ENCODE measurements around the gene TANGO2. TPM values are rescaled to one million over a fixed set of nuclear protein-coding genes. Genes with fewer than 3 reads are reported as not detected.

The TANGO2 gene
- total RNA-seq, 1 donor from 2014 or later = 39.1 TPM

- intact Hi-C loops (cut with micrococcal nuclease) = no loop called here
Measured at GRCh38 chr22:20011123-20011992, 9.6 kb upstream of the TANGO2 start.

DNA sequence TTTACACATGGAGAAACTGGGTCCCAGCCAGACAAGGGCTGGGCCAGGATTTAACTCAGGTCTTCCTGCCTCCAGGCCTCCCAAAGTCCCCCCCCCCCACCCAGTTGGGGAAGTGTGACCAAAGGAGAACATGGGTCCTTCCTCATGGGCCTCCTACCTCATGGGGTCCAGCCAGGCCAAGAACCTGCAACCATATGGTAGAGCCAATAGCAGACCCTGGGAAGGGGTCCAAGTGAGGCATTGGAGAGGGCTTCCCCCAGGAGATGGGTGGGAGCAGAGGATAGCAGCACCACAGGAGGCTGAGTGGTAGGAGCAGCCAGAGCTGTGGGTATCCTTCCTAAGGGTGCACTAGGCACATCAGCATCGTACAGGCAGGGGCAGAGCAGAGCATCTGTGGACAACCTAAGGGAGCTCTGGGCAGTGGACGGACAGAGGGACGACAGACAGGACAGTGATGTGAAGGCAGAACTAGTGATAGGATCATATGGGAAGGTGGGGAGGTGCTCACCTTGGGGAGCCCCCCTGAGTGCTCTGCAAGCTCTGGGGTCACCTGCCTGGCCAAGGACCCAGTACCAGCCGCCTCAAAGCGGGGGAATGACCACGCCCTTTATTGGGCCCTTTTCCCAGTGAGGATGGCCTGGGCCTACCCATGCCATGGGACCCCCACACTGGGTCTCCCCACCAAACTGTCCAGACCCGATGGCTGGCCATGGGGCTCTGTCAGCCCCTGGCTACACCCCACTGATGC, 8.7 kb upstream of the TANGO2 start:
- intact Hi-C loops (cut with micrococcal nuclease) = no loop called here

- intact Hi-C loops (cut with micrococcal nuclease) = no loop called here
Measured at GRCh38 chr22:20012741-20013331, 8.1 kb upstream of the TANGO2 start.

DNA sequence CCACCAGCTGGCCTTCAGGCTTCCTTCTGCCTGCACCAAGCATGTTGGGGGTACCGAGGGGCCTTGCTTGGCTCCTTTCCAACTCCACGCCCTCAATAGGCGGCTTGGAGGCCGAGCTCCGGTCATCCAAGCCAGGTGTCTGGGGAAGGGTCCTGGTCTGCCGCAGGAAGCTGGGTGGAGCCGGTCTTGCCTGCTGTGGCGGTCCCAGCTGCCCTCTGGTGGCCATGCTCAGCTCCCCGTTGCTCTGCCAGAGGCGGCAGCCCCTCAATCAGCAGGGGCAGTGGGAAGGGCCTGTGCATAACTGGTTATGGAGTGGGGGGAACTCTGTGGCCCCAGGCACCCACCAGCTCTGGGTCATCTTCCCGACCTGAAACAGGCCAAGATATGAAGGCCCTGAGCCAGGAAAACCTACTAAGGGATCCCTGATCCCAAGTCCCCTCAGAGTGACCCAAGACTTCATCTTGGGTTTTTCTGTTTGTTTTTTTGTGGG, 7.5 kb upstream of the TANGO2 start:
- intact Hi-C loops (cut with micrococcal nuclease) = no loop called here

- intact Hi-C loops (cut with micrococcal nuclease) = no loop called here
Measured at GRCh38 chr22:20014526-20015186, 6.3 kb upstream of the TANGO2 start.

- intact Hi-C loops (cut with micrococcal nuclease) = no loop called here
Measured at GRCh38 chr22:20015187-20015625, 5.7 kb upstream of the TANGO2 start.

GRCh38 chr22:20015971-20016733, 4.8 kb upstream of the TANGO2 start:
- intact Hi-C loops (cut with micrococcal nuclease) = no loop called here

DNA sequence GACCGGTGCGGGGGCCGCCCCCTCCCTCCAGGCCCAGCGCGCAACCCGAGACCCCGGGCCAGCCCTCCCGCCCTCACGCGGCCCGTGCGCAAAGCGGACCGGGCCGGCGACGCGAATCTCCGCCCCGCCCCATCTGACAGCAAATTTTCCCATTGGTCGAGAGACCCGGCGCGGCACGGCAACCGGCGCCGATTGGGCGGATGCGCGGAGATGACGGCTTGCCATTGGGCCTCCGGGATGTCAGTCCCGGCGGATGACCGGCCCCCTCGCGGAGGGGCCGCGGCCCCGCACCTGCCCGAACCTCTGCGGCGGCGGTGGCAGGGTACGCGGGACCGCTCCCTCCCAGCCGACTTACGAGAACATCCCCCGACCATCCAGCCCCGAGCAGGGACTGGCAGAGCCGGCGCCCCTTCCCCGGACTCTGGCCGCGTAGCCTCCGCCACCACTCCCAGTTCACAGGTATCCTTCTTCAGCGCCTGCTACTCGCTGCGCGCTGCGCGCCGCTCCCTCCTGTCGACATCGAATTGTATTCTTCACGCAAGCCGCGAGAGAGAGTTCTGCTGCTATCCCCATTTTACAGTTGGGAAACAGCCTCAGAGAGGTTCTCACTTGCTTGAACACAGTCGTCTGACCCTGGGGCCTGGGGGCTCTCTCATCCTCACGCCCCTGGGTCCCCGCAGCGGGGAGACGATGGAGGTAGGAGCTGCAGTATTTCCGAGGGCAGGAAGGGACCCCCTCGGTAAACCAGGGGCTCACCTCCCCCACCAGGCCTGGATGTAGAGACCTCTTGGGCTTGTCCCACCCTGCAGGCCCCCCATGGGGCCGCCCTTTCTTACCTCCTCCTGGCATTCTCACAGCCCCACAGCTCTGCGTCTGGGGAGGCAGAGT, 3.9 kb upstream of the TANGO2 start, which contains the start of gene ARVCF:
Gene ARVCF (minus strand): TSS at position 90 of the 888 bp plus-strand sequence. CDS start 26,029 bp downstream, outside the sequence.
- intact Hi-C loops (cut with micrococcal nuclease) = no loop called here

- intact Hi-C loops (cut with micrococcal nuclease) = no loop called here
Measured at GRCh38 chr22:20017622-20017958, 3.3 kb upstream of the TANGO2 start.

- intact Hi-C loops (cut with micrococcal nuclease) = no loop called here
Measured at GRCh38 chr22:20018001-20018400, 2.9 kb upstream of the TANGO2 start.

DNA sequence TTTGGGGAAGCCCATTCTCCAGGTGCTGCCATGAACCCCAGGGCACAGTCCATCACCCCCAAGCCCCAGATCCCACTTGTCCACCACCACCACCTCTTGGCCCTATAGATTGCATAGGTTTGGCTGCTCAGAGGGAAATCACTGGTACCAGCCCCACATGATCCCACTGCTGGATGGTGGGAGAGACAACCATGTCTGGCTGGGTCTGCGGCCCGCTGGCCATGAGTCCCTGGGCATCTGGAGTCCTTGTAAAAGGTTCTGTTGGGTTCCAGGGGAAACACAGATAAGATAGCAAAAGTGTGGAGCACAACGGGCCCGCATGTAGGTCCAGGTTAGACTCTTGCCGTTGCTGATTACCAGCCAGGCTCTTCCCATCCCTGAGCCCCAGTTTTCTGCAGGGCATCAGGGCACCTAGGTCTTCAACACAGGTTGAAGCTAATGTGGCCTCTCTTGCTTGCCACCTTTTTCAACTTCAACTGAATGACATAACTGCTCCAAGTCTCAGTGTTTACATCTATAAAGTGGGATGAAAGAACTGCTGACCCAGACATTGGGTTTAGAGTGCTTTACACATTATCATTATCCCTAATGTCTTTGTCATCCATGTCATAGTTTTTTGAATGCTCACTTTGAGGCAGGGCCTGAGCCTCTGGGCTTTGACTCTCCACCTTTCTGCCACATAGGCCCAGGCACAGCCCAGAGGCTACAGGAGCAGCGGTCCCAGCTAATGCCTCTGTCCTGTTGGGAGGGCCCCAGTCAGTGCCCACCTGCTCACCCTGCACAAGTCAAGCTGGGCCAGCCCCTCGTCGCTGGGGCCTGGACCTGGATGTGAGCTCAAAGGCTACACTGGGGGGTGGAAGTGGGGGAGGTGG, 1.0 kb upstream of the TANGO2 start:
- intact Hi-C loops (cut with micrococcal nuclease) = loop anchor here (2.0 to 5.0 kb wide), 2 partner anchors 62 to 97 kb away; partner anchors contain the start of genes DGCR8, RANBP1 and TRMT2A

- intact Hi-C loops (cut with micrococcal nuclease) = loop anchor here (2.0 to 5.0 kb wide), 2 partner anchors 61 to 95 kb away; partner anchors contain the start of genes DGCR8, RANBP1 and TRMT2A
Measured at GRCh38 chr22:20021196-20022181, 579 bp downstream of the TANGO2 start.

DNA sequence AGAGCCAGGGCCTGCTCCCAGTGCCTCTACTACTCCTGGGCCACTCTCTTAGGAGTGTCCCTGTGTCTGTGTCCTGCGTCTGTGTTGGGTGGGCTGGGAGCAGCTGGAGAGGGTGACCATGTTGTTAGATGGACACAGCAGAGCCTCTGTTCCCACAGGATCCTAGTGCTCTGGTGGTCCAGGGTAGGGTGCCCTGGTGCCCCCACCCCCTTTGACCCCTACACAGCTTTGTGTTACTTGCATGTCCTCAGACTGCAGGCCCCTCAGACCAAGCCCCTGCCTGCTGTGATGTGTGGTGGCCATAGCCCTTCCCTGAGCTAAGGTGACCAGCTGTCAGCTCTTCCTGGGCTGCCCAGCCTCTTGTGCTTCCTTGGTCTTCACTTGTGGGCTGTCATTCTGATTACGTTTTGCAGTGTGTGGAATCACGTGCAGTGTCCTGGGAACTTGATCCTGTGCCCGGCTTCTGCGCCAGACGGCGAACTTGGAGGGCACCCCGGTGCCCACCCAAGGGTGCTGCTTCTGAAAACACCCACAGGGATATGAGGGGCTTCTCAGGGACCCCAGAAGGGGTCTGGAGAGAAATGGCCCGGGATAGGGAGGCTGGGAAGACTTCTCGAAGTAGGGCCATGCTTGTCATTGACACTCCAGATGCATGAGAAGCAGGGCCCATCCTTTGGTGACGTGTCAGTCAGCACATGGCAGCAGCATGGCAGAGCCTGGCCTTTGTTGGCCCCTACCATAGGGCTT, 1.5 kb downstream of the TANGO2 start:
- intact Hi-C loops (cut with micrococcal nuclease) = loop anchor here (5.0 kb wide), 1 partner anchor 60 kb away; the partner anchor contains the start of gene DGCR8

GRCh38 chr22:20022978-20023613, 2.2 kb downstream of the TANGO2 start:
- intact Hi-C loops (cut with micrococcal nuclease) = loop anchor here (5.0 kb wide), 1 partner anchor 59 kb away; the partner anchor contains the start of gene DGCR8

- intact Hi-C loops (cut with micrococcal nuclease) = loop anchor here (5.0 kb wide), 1 partner anchor 58 kb away; the partner anchor contains the start of gene DGCR8
Measured at GRCh38 chr22:20024225-20024624, 3.3 kb downstream of the TANGO2 start.

All from T-helper 2 cell treated with Interferon-gamma antibody and Interleukin-4, amounts not matched to agents 100 ng/mL and 5 ng/mL, for 36 hours (primary cell).